ENCODE results near the gene PTPRCAP. TPM values are rescaled to one million over a fixed set of nuclear protein-coding genes. Genes with fewer than 3 reads are reported as not detected.

Gene PTPRCAP
- total RNA-seq, 1 experiment from 2014 or later = 1.7 TPM

- Histone ChIP-seq H2BK15ac (ENCODE audit: low read depth, low read length) (no peak overlapping the region), H3K79me2 (ENCODE audit: insufficient read depth, low read length) (no peaks in the 10 kb centered on the region), H2AFZ (ENCODE audit: low read length) (no peak overlapping the region), H3K4ac (ENCODE audit: low read depth, low read length) (no peak overlapping the region), H2AK5ac (ENCODE audit: insufficient read length, low read length) (no peak overlapping the region), H4K91ac (ENCODE audit: insufficient read length, low read depth, low read length) (no peak overlapping the region), H3K4me2 (ENCODE audit: insufficient read depth, insufficient read length, low read length) (no peak overlapping the region), H4K8ac (replicated peaks; ENCODE audit: insufficient read length, low read depth, low read length) (no peak overlapping the region), H2BK5ac (ENCODE audit: insufficient read length, low read length) (no peak overlapping the region), H3K23ac (ENCODE audit: insufficient read length, low read depth, low read length) (no peak overlapping the region), H3K9me3 (ENCODE audit: control insufficient read depth, low read depth, low read length) (no peaks in the 10 kb centered on the region), H3K18ac (ENCODE audit: insufficient read length, low read depth, low read length) (no peak overlapping the region), H3K14ac (ENCODE audit: insufficient read depth, low read length) (no peak overlapping the region), H3K79me1 (ENCODE audit: insufficient read depth, low read depth, low read length, poor library complexity, severe bottlenecking) (no peaks in the 10 kb centered on the region), H4K20me1 (ENCODE audit: control insufficient read depth, insufficient read depth, insufficient read length) (no peaks in the 10 kb centered on the region), H2BK20ac (ENCODE audit: low read depth, low read length, poor library complexity, severe bottlenecking) (no peak overlapping the region), H4K5ac (ENCODE audit: insufficient read length, low read depth, low read length) (no peak overlapping the region), H3K27ac (ENCODE audit: insufficient read length, low read depth, low read length) (no peak overlapping the region), H3K23me2 (ENCODE audit: insufficient read length, low read depth, low read length, poor library complexity, severe bottlenecking) (peaks cover 5% of the 10 kb centered on the region), H3K9ac (ENCODE audit: extremely low read depth, insufficient read length, low read length) (no peak overlapping the region), H2BK12ac (ENCODE audit: insufficient read length, low read depth, low read length) (no peak overlapping the region), H2BK120ac (ENCODE audit: low read depth, low read length, poor library complexity, severe bottlenecking) (no peak overlapping the region), H3K56ac (ENCODE audit: insufficient read length, low read depth, low read length) (no peak overlapping the region), H3K4me1 (ENCODE audit: insufficient read depth, low read length) (no peaks in the 10 kb centered on the region; the same call in 1 of the 2 replicates), H3K27me3 (ENCODE audit: insufficient read depth, low read length) (peaks cover 3% of the 10 kb centered on the region; the same call in 1 of the 2 replicates), H3T11ph (ENCODE audit: low read length) (no peak overlapping the region)
- peaks cover 9 to 10% of the 10 kb centered on the region in 2 experiments for H3K4me1 Mint-ChIP-seq
- H3K27ac Mint-ChIP-seq = no peak overlapping the region
- no CpG with 5 or more reads among the region's 7 CpGs for WGBS (ENCODE audit: extremely low coverage, insufficient read length, low lambda C conversion rate)
- no peaks in the 10 kb centered on the region; a peak in 1 of 7 replicates for H3K36me3 Mint-ChIP-seq (ENCODE audit: insufficient read depth in 1 of 3, low read depth in 3 of 3)
- H3K4me3 Mint-ChIP-seq = no peak overlapping the region
- DNase-seq = no peak
- H3K9me3 Mint-ChIP-seq = peaks cover under 1 to 6% of the 10 kb centered on the region in 2 experiments; a peak in 2 of 5 replicates
- peaks cover 19% of the 10 kb centered on the region for H3K27me3 Mint-ChIP-seq (ENCODE audit: low read depth)
- no peak for TF ChIP-seq CTCF (conservative IDR thresholded peaks at IDR 0.05)
Measured at GRCh38 chr11:67472882-67473281, 35.4 kb upstream of the PTPRCAP start.
